Fibroblast of lung (primary cell): ENCODE measurements around the gene ATXN7L2. TPM values are rescaled to one million over a fixed set of nuclear protein-coding genes. Genes with fewer than 3 reads are reported as not detected.
A peak's percentile ranks its signal among the peaks of the same experiment; 100 is the strongest.

Experiments used
- DNase-seq, 2 donors: peaks; one replicate each; pipeline versions ENCODE4 v3.0.0 to v3.0.0-alpha.2; 2010; ENCODE audit warnings: low read depth in 2 of 2
- H2AFZ ChIP-seq: 2 replicates; pipeline ENCODE4 v1.5.1; 2012; ENCODE audit warnings: low read length, control low read depth, inconsistent platforms
- H3K27ac ChIP-seq: 2 replicates; pipeline ENCODE4 v1.5.1; 2011; ENCODE audit warnings: low read length, control low read depth; ENCODE audit not compliant: insufficient read depth
- H3K27me3 ChIP-seq: 2 replicates; pipeline ENCODE4 v1.5.1; 2011; ENCODE audit warnings: mild to moderate bottlenecking, low read length; ENCODE audit not compliant: control insufficient read depth, insufficient read depth
- H3K36me3 ChIP-seq: 2 replicates; pipeline ENCODE4 v1.5.1; 2011; ENCODE audit warnings: low read length; ENCODE audit not compliant: control insufficient read depth, insufficient read depth
- H3K4me1 ChIP-seq: 2 replicates; pipeline ENCODE4 v1.5.1; 2011; ENCODE audit warnings: low read length; ENCODE audit not compliant: control insufficient read depth, insufficient read depth; ENCODE audit errors: extremely low read depth
- H3K4me2 ChIP-seq: 2 replicates; pipeline ENCODE4 v1.5.1; 2011; ENCODE audit warnings: low read length, control low read depth; ENCODE audit not compliant: insufficient read depth; ENCODE audit errors: extremely low read depth
- H3K4me3 ChIP-seq, 4 experiments: fragments of 200-600 bp in 1 of 4; sonication (generic) in 1 of 4; replicated peaks in 1 of 4; 2 replicates each; pipeline ENCODE4 v1.5.1; 2011 to 2016; ENCODE audit warnings: low read length in 4 of 4, low read depth in 3 of 4, mild to moderate bottlenecking in 3 of 4, control low read depth in 2 of 4, inconsistent platforms in 1 of 4, mixed read lengths in 1 of 4; ENCODE audit not compliant: insufficient read depth in 1 of 4; ENCODE audit errors: control extremely low read depth in 1 of 4
- H3K79me2 ChIP-seq: 2 replicates; pipeline ENCODE4 v1.5.1; 2012; ENCODE audit warnings: mild to moderate bottlenecking, low read length, inconsistent platforms; ENCODE audit not compliant: control insufficient read depth, insufficient read depth
- H3K9ac ChIP-seq: 2 replicates; pipeline ENCODE4 v1.5.1; 2011; ENCODE audit warnings: mild to moderate bottlenecking, low read length, control low read depth; ENCODE audit not compliant: insufficient read depth
- H3K9me3 ChIP-seq: 2 replicates; pipeline ENCODE4 v1.5.1; 2012; ENCODE audit warnings: low read depth, low read length; ENCODE audit not compliant: control insufficient read depth, insufficient read depth
- H4K20me1 ChIP-seq: 2 replicates; pipeline ENCODE4 v1.5.1; 2011; ENCODE audit warnings: low read length; ENCODE audit not compliant: control insufficient read depth, insufficient read depth; ENCODE audit errors: extremely low read depth
- CTCF ChIP-seq, 2 donors: IDR thresholded peaks in 1 of 2; conservative IDR thresholded peaks in 1 of 2; 1 replicate in 1 of 2; 2 replicates in 1 of 2; pipeline ENCODE4 v1.5.1; 2011 to 2012; ENCODE audit warnings: low read length in 2 of 2, control low read depth in 1 of 2, inconsistent platforms in 1 of 2, low read depth in 1 of 2, mild to moderate bottlenecking in 1 of 2
- EZH2 ChIP-seq: IDR thresholded peaks from 2 replicates; pipeline ENCODE4 v1.5.1; 2012; ENCODE audit warnings: low read length, control low read depth, mild to moderate bottlenecking; ENCODE audit errors: missing control alignments
- polyA plus RNA-seq, 2 donors: library from polyadenylated mRNA; depleted of rRNA in 1 of 2; stranded (reverse) in 1 of 2; unstranded in 1 of 2; fragments of >200 nt; gene quantifications; 2 replicates each; pipeline ENCODE4 v1.2.1, GENCODE V29; 2011 to 2012; ENCODE audit warnings: missing spikeins in 1 of 2
- total RNA-seq: library from RNA; depleted of rRNA; stranded (reverse); fragments of >200 nt; gene quantifications from 2 replicates; pipeline ENCODE4 v1.2.1, GENCODE V29; 2014

ATXN7L2 gene
- total and polyA plus RNA-seq, 2 donors (not counting 1 experiment from before 2014, with no cell fraction given) = 0.86 to 2.0 TPM

DNA sequence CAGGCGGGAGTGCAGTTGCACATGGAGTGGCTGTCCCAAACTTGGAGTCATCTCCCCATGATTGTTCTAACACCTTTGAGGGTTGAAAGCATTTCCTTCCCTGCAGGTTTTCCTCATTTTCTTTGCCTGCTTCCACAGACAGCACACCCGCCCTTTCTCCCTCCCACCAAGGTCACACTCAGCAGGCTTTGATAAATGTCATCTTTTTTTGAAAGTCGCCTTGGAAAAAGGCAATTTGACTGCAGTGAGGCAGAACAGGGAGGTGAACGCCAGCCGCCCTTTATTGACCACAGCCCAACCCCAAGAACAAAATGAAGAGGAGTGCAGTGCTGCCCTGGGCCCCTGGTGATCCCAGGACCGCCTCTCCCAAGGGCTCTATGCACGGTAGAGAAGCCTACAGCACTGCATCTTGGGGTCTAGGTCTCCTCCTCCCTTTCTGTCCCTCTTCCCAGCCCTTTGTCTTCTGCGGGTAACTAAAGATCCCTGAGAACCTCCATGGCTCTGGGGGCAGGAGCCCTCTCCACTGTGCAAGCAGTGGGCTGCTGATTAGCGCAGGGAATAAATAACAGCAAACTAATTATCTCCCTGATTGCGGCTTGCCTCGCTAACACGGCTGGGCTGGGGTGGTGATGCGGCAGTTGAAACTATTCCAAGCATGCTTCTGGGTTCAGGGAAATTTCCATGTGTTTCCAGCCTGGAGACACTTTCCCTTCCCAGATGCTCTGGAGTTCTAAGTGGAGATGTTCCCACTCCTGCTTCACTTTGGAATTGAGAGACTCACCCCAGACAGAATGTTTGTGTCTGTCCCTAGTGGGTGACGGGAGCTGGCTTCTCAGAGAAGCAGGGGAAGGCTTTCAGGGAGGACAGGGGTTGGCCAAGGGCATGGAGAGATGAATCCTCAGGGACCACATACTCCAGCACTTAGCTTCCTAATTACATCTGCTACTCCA, 37.6 kb downstream of the ATXN7L2 start:
- no peaks in the 10 kb centered on the region for H4K20me1 ChIP-seq
- no peak overlapping the region for H3K4me2 ChIP-seq
- H2AFZ ChIP-seq = no peak overlapping the region
- H3K27ac ChIP-seq = no peak overlapping the region
- H3K79me2 ChIP-seq = no peaks in the 10 kb centered on the region
- no peak overlapping the region for H3K9ac ChIP-seq
- no peaks in the 10 kb centered on the region for H3K4me1 ChIP-seq
- TF ChIP-seq EZH2 (no peak), CTCF (conservative IDR thresholded peaks at IDR 0.05 in 1 of 2, IDR thresholded peaks at IDR 0.05 in 1 of 2; ENCODE audit: low read depth in 1 of 2, low read length in 2 of 2) (no peak)
- H3K9me3 ChIP-seq = no peaks in the 10 kb centered on the region
- no peak for DNase-seq
- H3K27me3 ChIP-seq = peaks cover 21% of the 10 kb centered on the region
- no peak overlapping the region for H3K4me3 ChIP-seq
- no peaks in the 10 kb centered on the region for H3K36me3 ChIP-seq

DNA sequence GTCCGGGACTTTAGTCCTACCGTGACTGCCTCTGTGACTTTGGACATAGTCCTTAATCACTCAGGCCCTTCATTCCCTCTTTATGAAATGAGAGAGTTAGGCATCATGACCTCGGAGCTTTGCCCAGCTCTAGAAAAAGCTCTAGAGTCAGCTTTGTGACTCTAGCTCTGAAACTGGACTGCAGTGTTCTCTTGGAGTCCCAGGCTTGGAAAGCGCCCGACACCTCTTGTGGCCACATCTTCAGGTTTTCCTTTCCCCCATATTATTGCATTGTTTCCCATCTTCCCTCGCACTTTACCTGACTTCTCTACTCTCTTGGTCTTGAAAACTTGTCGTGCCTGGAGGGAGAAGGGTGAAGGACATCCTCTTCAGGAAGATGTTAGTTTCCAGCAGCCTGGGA, 38.3 kb downstream of the ATXN7L2 start:
- no peaks in the 10 kb centered on the region for H3K4me1 ChIP-seq
- H3K79me2 ChIP-seq = no peaks in the 10 kb centered on the region
- H4K20me1 ChIP-seq = no peaks in the 10 kb centered on the region
- no peaks in the 10 kb centered on the region for H3K36me3 ChIP-seq
- DNase-seq = no peak
- H3K9me3 ChIP-seq = no peaks in the 10 kb centered on the region
- no peak overlapping the region for H3K27ac ChIP-seq
- TF ChIP-seq CTCF (conservative IDR thresholded peaks at IDR 0.05 in 1 of 2, IDR thresholded peaks at IDR 0.05 in 1 of 2; ENCODE audit: low read depth in 1 of 2, low read length in 2 of 2) (no peak), EZH2 (no peak)
- H3K4me2 ChIP-seq = no peak overlapping the region
- peaks cover 21% of the 10 kb centered on the region for H3K27me3 ChIP-seq
- H2AFZ ChIP-seq = no peak overlapping the region
- no peak overlapping the region for H3K9ac ChIP-seq
- no peak overlapping the region for H3K4me3 ChIP-seq

- Histone ChIP-seq H3K36me3 (no peaks in the 10 kb centered on the region), H3K9ac (no peak overlapping the region), H3K4me1 (no peaks in the 10 kb centered on the region), H3K9me3 (no peaks in the 10 kb centered on the region), H3K27me3 (peaks cover 25% of the 10 kb centered on the region), H3K79me2 (no peaks in the 10 kb centered on the region), H4K20me1 (no peaks in the 10 kb centered on the region), H3K27ac (no peak overlapping the region), H2AFZ (no peak overlapping the region), H3K4me2 (no peak overlapping the region), H3K4me3 (no peak overlapping the region)
- DNase-seq = peak in 1 of 2 donors; percentile 67
- no peak for TF ChIP-seq EZH2
- no peak for TF ChIP-seq CTCF (conservative IDR thresholded peaks at IDR 0.05 in 1 of 2, IDR thresholded peaks at IDR 0.05 in 1 of 2; ENCODE audit: low read depth in 1 of 2, low read length in 2 of 2)
Observed at GRCh38 chr1:109523706-109524105, 40.0 kb downstream of the ATXN7L2 start.
